GM12891 (cell line): ENCODE data around the gene DNAJC17.

Experiments
- DNase-seq: peaks from one replicate; pipeline ENCODE4 v3.0.0; 2011; ENCODE audit warnings: low spot score; ENCODE audit not compliant: insufficient read length
- FAIRE-seq: peaks from 2 replicates; lab custom pipeline; 2011; peaks lifted over from hg19 to GRCh38; lab: Jason Lieb, UNC
- PAX5 ChIP-seq: IDR thresholded peaks from 2 replicates; pipeline ENCODE4 v1.6.1; 2011; ENCODE audit warnings: low read length, moderate library complexity, mild to moderate bottlenecking; ENCODE audit not compliant: insufficient read depth, severe bottlenecking
- POLR2A ChIP-seq: IDR thresholded peaks from 2 replicates; pipeline ENCODE4 v1.6.1; 2011; ENCODE audit warnings: low read depth, low read length, control low read depth
- POLR2AphosphoS5 ChIP-seq: IDR thresholded peaks from 2 replicates; pipeline ENCODE4 v1.6.1; 2011; ENCODE audit warnings: low read depth, low read length, control low read depth
- POU2F2 ChIP-seq: IDR thresholded peaks from 2 replicates; pipeline ENCODE4 v1.6.1; 2011; ENCODE audit warnings: low read depth, mild to moderate bottlenecking, control low read depth, low read length, moderate library complexity
- SPI1 ChIP-seq: IDR thresholded peaks from 2 replicates; pipeline ENCODE4 v1.6.1; 2011; ENCODE audit warnings: low read depth, low read length, control low read depth
- TAF1 ChIP-seq: IDR thresholded peaks from 2 replicates; pipeline ENCODE4 v1.6.1; 2011; ENCODE audit warnings: low read depth, low read length, control low read depth

DNAJC17 gene

GRCh38 chr15:40831861-40832260 lies 24.6 kb upstream of the DNAJC17 start:
- DNase-seq (no peak), FAIRE-seq (no peak)
- TF ChIP-seq POLR2A = no peak

- DNase-seq = no peak
- no peak for FAIRE-seq
- TF ChIP-seq POLR2A (no peak), SPI1 (no peak), POU2F2 (no peak)
Observed at GRCh38 chr15:40830884-40831283, 23.6 kb upstream of the DNAJC17 start.

DNA sequence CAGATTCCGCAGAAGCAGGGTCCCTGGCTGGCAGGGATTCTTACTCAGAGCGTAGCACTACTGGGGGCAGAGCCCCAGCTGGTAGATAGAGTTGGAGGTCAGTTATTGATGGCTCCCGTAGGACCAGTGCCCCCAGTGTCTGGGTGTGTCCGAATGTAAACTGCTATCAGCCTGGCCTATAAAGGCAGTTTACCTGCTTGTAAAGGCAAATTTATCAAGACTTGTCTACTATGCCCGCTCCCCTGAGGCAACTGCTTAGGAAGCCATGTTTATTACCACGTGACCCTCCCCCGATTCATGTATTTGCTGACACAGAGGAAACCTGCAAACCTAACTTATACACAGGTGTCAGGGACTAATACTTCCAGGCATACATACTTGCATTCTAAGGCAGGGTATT lies 21.8 kb upstream of the DNAJC17 start:
- no peak for DNase-seq
- TF ChIP-seq POLR2A (no peak), POU2F2 (no peak), PAX5 (no peak), POLR2AphosphoS5 (no peak), SPI1 (no peak), TAF1 (no peak)
- no peak for FAIRE-seq

DNA sequence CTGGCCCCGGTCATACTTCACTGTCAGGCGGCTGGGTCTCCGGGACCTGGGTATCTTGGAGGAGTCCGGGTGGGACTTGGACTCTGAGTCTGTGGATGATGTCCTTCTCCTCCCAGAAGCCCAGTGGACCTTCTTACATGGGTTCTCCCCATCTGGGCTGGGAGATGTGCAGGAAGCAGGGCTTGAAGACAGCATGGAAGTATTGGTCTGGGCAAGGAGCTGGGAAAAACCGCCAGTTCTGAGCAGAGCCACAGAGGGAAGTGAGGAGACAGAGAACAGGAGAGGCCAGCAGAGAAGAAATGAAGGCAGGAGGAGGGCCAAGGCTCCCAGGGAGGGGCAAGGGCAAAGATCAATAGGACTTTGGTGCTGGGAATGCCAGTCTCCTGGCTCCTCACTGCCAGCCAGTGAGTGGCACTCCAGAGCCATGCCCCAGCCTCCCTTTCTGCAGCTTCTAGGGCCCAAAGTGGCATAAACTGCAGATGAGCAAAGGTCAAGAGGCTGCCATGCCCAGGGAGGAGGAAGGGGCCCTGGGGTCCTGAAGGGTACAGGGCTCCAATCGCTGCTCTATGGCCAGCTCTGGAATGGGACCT lies 21.3 kb upstream of the DNAJC17 start, which contains the start of gene PPP1R14D:
Gene PPP1R14D (minus strand): TSS at position 262 of the 590 bp plus-strand sequence. CDS start 67 bp downstream, at position 195.
- TF ChIP-seq POLR2A (no peak), TAF1 (no peak), POU2F2 (no peak), SPI1 (no peak), POLR2AphosphoS5 (no peak), PAX5 (no peak)
- no peak for DNase-seq
- FAIRE-seq = no peak

GRCh38 chr15:40826423-40827075 lies 19.3 kb upstream of the DNAJC17 start:
- no peak for FAIRE-seq
- DNase-seq = no peak
- no peak for TF ChIP-seq PAX5

DNA sequence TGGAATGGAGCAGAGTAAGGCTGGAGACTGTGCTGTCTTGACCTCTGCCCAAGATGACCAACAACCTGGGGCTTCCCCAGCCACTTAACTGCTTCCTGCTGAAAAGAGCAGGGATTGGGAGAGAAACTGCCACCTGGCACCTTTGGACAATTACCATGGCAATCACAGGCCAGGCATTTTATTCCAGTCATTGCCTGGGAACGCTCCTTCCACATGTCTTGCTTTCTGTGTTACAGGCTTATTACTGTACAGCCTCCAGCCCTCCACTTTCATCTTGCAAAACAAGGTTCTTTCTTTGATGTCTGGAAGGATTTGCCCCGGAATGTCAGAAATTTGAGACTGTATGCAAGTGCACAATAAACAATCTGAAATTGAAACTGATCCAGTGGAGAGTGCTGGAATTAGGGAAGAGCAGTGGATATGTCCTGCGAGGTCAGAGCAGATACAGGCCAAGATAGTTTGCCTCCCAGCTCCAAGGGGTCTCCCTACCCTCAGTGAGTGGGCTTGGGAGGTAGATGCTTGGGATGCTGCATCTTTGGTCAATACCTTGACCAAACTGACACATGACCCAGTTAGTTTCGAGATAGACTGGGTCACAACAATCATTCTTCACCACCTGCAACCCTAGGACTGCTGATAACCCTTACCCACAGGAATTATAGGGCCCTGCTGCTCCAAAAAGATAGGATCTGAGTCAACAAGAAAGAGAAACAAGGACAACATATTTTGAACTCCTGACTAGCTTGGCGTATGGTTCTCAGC lies 18.6 kb upstream of the DNAJC17 start:
- FAIRE-seq (no peak), DNase-seq (no peak)
- no peak for TF ChIP-seq PAX5
- no peak for TF ChIP-seq POLR2AphosphoS5
- no peak for TF ChIP-seq TAF1

- TF ChIP-seq PAX5 (no peak), POLR2AphosphoS5 (no peak), POLR2A (no peak), POU2F2 (no peak), SPI1 (no peak), TAF1 (no peak)
- no peak for FAIRE-seq
- no peak for DNase-seq
Observed at GRCh38 chr15:40823572-40824343, 16.5 kb upstream of the DNAJC17 start.

DNA sequence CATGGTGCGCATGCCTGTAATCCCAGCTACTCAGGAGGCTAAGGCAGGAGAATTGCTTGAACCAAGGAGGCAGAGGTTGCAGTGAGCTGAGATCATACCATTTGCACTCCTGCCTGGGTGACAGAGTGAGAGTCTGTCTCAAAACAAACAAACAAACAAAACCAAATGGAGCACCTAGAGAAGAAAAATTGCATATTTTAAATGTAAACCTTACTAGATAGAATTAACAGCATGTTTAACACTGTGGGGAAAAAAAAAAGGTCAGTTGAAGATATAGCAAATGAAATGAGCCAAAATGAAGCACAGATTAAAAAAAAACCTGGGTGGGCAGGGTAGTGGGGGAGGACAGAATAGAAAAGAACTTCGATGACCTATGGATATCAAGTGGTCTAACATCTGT lies 13.9 kb upstream of the DNAJC17 start:
- no peak for TF ChIP-seq POLR2AphosphoS5
- TF ChIP-seq TAF1 = no peak
- TF ChIP-seq POLR2A = no peak
- FAIRE-seq = no peak
- no peak for DNase-seq

DNA sequence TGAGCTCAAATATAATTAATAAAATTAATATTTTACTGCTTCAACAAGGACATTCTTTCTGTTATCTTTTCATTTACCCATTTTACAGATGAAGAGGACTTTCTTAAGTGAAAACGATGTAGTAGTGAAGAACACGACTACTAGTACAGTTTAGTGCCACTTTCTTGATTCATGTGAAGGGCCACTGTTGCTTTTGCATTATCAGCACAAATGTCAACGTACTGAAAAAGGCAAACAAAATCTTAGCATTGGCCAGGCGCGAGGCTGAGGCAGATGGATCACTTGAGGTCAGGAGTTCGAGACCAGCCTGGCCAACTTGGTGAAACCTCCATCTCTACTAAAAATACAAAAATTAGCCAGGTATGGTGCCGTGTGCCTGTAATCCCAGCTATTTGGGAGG lies 11.8 kb upstream of the DNAJC17 start:
- no peak for DNase-seq
- no peak for TF ChIP-seq POLR2A
- TF ChIP-seq SPI1 = no peak
- TF ChIP-seq POU2F2 = no peak
- no peak for TF ChIP-seq TAF1
- no peak for TF ChIP-seq PAX5
- no peak for TF ChIP-seq POLR2AphosphoS5
- no peak for FAIRE-seq

DNA sequence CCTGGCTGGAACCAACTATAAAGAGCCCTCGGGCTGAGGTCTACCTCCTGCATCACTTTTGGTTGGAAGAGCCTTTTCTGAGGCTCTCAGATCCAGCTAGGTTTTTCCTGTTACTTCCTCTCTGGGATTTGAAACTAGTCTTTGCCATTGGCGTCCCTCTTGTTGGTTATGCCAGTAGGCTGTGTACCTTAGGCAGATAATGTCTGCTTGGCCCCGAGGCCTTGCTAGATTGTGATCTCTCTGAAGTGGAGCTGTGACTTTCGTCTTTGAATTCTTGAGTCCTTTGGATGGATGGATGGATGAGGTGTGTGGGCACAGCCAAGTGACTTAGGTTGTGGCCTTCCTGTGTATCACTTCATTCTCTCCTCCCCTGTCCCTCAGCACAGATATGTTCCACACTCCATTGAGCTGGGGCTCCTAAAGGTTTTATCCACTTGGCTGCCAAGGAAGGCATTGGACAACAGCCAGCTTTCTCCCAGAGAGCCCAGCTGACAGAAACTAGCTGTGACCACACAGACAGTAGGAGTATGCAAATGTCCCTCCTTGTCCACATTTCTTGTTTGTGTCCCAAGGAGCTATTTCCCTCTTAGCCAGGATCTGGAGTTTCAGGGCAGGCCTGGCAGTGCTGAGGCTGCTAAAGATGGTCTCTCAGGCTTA lies 7.9 kb upstream of the DNAJC17 start:
- TF ChIP-seq POU2F2 (no peak), TAF1 (no peak), PAX5 (no peak), SPI1 (no peak), POLR2AphosphoS5 (no peak), POLR2A (no peak)
- DNase-seq (no peak), FAIRE-seq (no peak)
